HEK293 (cell line): ENCODE data around the gene TUBGCP6.

ENCODE experiments used
- CTCF ChIP-seq: fragments of 450-650 bp; formaldehyde crosslinking; IDR thresholded peaks from 2 replicates; pipeline ENCODE4 v1.5.1; 2016; ENCODE audit warnings: missing biosample characterization, missing genetic modification characterization
- KLF7 ChIP-seq: fragments of 450-650 bp; formaldehyde crosslinking; IDR thresholded peaks from 2 replicates; pipeline ENCODE4 v1.5.1; 2016; ENCODE audit warnings: missing biosample characterization, missing genetic modification characterization, borderline replicate concordance
- PBX3 ChIP-seq: sonication (generic); formaldehyde crosslinking; IDR thresholded peaks from 2 replicates; pipeline ENCODE4 v1.8.1; 2022; ENCODE audit warnings: mild to moderate bottlenecking, moderate library complexity, missing genetic modification reagents
- PRDM10 ChIP-seq: fragments of 450-650 bp; formaldehyde crosslinking; IDR thresholded peaks from 2 replicates; pipeline ENCODE4 v1.5.1; 2016; ENCODE audit warnings: missing biosample characterization, missing genetic modification characterization
- REST ChIP-seq: fragments of 450-650 bp; formaldehyde crosslinking; IDR thresholded peaks from 2 replicates; pipeline ENCODE4 v1.5.1; 2016; ENCODE audit warnings: missing biosample characterization, missing genetic modification characterization
- YY1 ChIP-seq: fragments of 450-650 bp; formaldehyde crosslinking; IDR thresholded peaks from 2 replicates; pipeline ENCODE4 v1.5.1; 2018; ENCODE audit warnings: missing biosample characterization, missing genetic modification characterization
- ZNF639 ChIP-seq: fragments of 450-650 bp; formaldehyde crosslinking; IDR thresholded peaks from 2 replicates; pipeline ENCODE4 v1.5.1; 2016; ENCODE audit warnings: missing biosample characterization, missing genetic modification characterization
- ZNF654 ChIP-seq: fragments of 450-650 bp; formaldehyde crosslinking; IDR thresholded peaks from 2 replicates; pipeline ENCODE4 v1.5.1; 2016; ENCODE audit warnings: low read depth, missing biosample characterization, missing genetic modification characterization
- ZSCAN18 ChIP-seq: fragments of 450-650 bp; formaldehyde crosslinking; IDR thresholded peaks from 2 replicates; pipeline ENCODE4 v1.5.1; 2016; ENCODE audit warnings: missing biosample characterization, missing genetic modification characterization

GRCh38 chr22:50282361-50283155, 37.7 kb upstream of the TUBGCP6 start:
- no peak for TF ChIP-seq KLF7 (tag by site-specific recombination)
- TF ChIP-seq CTCF (tag by site-specific recombination): no peak
- no peak for TF ChIP-seq ZNF639 (tag by site-specific recombination)
- TF ChIP-seq YY1 (tag by site-specific recombination): no peak
- no peak for TF ChIP-seq ZSCAN18 (tag by site-specific recombination)
- no peak for TF ChIP-seq ZNF654 (tag by site-specific recombination)
- TF ChIP-seq PRDM10 (tag by site-specific recombination): no peak
- TF ChIP-seq PBX3: no peak
- TF ChIP-seq REST: no peak
